Measurements from ENCODE around the gene ERAL1. TPM values are rescaled to one million over a fixed set of nuclear protein-coding genes. Genes with fewer than 3 reads are reported as not detected.

Gene ERAL1
- total and polyA plus RNA-seq, 2 of the 13 experiments (the other 11 are each of a cell fraction or from before 2014, with no cell fraction given): 46.9 to 72.2 TPM

DNA sequence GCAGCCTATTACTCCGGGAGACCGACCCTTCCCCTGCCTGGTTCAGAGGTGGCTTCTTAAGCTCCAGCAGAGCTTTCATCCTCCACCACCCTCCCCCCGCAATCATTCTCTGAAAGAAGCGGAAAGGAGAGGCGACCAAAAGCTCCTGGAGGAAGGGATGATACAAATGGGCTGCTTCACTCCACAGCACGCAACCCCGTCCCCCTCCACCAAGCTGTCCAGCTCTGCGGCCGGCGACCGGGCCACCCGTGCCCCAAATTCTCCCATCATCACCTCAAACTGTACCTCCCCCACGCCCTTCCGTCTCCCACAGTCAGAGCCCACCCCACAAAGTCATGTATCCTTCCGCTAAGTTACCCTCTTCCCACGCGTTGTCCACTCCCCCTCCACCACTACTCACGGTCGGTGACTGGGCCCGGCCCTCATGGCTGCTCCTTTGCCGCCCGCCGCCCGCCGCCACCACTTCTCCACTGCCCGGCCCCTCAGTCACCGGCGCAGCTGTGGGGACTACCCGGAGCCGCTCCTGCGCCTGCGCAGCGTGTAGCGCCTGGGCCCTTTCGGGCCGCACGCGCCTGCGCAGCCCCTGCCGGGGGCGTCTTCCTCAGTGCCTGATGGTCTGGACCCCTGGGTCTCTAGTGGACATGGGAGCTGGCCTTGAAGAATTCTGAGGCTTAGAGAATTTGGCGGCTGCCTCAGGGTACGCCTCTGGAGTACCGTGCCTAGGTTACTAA lies 12.4 kb upstream of the ERAL1 start, which contains the start of gene FAM222B (continued):
- TF ChIP-seq ZSCAN21 (CRISPR knock-in tag; IDR thresholded peaks at IDR 0.05; ENCODE audit: borderline replicate concordance): no peak
- TF ChIP-seq TARDBP (CRISPR knock-in tag; IDR thresholded peaks at IDR 0.05): peak; percentile 63; the same call in 1 of the 2 replicates
- no peak for TF ChIP-seq ZNF703 (CRISPR knock-in tag; IDR thresholded peaks at IDR 0.05; ENCODE audit: borderline replicate concordance)
- peak; percentile 75 for TF ChIP-seq ZNF781 (CRISPR knock-in tag; IDR thresholded peaks at IDR 0.05; ENCODE audit: borderline replicate concordance, not compliant biosample characterization)
- 0 out of 2 replicates have a peak, but pooled peaks have one; percentile 60 for TF ChIP-seq ZNF530 (CRISPR knock-in tag; IDR thresholded peaks at IDR 0.05; ENCODE audit: low read depth)
- TF ChIP-seq, protein P1, sequence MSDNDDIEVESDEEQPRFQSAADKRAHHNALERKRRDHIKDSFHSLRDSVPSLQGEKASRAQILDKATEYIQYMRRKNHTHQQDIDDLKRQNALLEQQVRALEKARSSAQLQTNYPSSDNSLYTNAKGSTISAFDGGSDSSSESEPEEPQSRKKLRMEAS (IDR thresholded peaks at IDR 0.05): 0 out of 2 replicates have a peak, but pooled peaks have one; percentile 31
- TF ChIP-seq, protein P2, sequence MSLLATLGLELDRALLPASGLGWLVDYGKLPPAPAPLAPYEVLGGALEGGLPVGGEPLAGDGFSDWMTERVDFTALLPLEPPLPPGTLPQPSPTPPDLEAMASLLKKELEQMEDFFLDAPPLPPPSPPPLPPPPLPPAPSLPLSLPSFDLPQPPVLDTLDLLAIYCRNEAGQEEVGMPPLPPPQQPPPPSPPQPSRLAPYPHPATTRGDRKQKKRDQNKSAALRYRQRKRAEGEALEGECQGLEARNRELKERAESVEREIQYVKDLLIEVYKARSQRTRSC (CRISPR knock-in tag; IDR thresholded peaks at IDR 0.05; ENCODE audit: low read depth): no peak
- TF ChIP-seq ZNF276 (CRISPR knock-in tag; IDR thresholded peaks at IDR 0.05; ENCODE audit: low read depth): no peak
- peak; percentile 50; the same call in 1 of the 2 replicates for TF ChIP-seq ZNF788 (CRISPR knock-in tag; IDR thresholded peaks at IDR 0.05; ENCODE audit: borderline replicate concordance)
- TF ChIP-seq ATF7-NPFF (CRISPR knock-in tag; IDR thresholded peaks at IDR 0.05; ENCODE audit: low read depth): peak; percentile 72; the same call in 1 of the 2 replicates
- TF ChIP-seq, protein P3, sequence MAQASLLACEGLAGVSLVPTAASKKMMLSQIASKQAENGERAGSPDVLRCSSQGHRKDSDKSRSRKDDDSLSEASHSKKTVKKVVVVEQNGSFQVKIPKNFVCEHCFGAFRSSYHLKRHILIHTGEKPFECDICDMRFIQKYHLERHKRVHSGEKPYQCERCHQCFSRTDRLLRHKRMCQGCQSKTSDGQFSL (CRISPR knock-in tag; IDR thresholded peaks at IDR 0.05): 0 out of 2 replicates have a peak, but pooled peaks have one; percentile 16
- no peak for TF ChIP-seq ZNF678 (CRISPR knock-in tag; IDR thresholded peaks at IDR 0.05)
- TF ChIP-seq, protein P4, sequence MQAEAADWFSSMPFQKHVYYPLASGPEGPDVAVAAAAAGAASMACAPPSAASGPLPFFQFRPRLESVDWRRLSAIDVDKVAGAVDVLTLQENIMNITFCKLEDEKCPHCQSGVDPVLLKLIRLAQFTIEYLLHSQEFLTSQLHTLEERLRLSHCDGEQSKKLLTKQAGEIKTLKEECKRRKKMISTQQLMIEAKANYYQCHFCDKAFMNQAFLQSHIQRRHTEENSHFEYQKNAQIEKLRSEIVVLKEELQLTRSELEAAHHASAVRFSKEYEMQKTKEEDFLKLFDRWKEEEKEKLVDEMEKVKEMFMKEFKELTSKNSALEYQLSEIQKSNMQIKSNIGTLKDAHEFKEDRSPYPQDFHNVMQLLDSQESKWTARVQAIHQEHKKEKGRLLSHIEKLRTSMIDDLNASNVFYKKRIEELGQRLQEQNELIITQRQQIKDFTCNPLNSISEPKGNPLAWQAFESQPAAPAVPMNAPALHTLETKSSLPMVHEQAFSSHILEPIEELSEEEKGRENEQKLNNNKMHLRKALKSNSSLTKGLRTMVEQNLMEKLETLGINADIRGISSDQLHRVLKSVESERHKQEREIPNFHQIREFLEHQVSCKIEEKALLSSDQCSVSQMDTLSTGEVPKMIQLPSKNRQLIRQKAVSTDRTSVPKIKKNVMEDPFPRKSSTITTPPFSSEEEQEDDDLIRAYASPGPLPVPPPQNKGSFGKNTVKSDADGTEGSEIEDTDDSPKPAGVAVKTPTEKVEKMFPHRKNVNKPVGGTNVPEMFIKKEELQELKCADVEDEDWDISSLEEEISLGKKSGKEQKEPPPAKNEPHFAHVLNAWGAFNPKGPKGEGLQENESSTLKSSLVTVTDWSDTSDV (CRISPR knock-in tag; IDR thresholded peaks at IDR 0.05): no peak
- TF ChIP-seq MTA1 (CRISPR knock-in tag; IDR thresholded peaks at IDR 0.05; ENCODE audit: borderline replicate concordance): peak; percentile 20; the same call in 1 of the 2 replicates
- TF ChIP-seq ZFP91 (CRISPR knock-in tag; IDR thresholded peaks at IDR 0.05; ENCODE audit: borderline replicate concordance): no peak
- TF ChIP-seq SKI (IDR thresholded peaks at IDR 0.05; ENCODE audit: partially characterized antibody): peak; percentile 22
- TF ChIP-seq ZEB1 (IDR thresholded peaks at IDR 0.05; ENCODE audit: insufficient replicate concordance, low read depth): no peak
- TF ChIP-seq, protein P5, sequence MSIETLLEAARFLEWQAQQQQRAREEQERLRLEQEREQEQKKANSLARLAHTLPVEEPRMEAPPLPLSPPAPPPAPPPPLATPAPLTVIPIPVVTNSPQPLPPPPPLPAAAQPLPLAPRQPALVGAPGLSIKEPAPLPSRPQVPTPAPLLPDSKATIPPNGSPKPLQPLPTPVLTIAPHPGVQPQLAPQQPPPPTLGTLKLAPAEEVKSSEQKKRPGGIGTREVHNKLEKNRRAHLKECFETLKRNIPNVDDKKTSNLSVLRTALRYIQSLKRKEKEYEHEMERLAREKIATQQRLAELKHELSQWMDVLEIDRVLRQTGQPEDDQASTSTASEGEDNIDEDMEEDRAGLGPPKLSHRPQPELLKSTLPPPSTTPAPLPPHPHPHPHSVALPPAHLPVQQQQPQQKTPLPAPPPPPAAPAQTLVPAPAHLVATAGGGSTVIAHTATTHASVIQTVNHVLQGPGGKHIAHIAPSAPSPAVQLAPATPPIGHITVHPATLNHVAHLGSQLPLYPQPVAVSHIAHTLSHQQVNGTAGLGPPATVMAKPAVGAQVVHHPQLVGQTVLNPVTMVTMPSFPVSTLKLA (IDR thresholded peaks at IDR 0.05): no peak

Measured in HepG2 (cell line).